Right atrium auricular region (tissue), 2 donors: Measurements from ENCODE around the gene BRD1. TPM values are rescaled to one million over a fixed set of nuclear protein-coding genes. Genes with fewer than 3 reads are reported as not detected.

ENCODE experiments used
- DNase-seq: peaks from one replicate; pipeline ENCODE4 v3.0.0-alpha.2; 2019; ENCODE audit warnings: low spot score
- H3K27ac ChIP-seq, 2 donors: fragments of 200-600 bp; sonication (generic); 1 replicate in 1 of 2; 2 replicates in 1 of 2; pipeline ENCODE4 v1.5.1; 2016 to 2019
- H3K27me3 ChIP-seq, 2 donors: fragments of 200-600 bp; sonication (generic); one replicate each; pipeline versions ENCODE4 v1.5.1 to v1.6.0; 2017 to 2019
- H3K36me3 ChIP-seq: fragments of 200-600 bp; sonication (generic); one replicate; pipeline ENCODE4 v1.5.1; 2016
- H3K4me1 ChIP-seq, 2 donors: fragments of 200-600 bp; sonication (generic); one replicate each; pipeline versions ENCODE4 v1.5.1 to v1.6.0; 2017 to 2019
- H3K4me3 ChIP-seq, 2 donors: fragments of 200-600 bp; sonication (generic); 1 replicate in 1 of 2; 2 replicates in 1 of 2; pipeline ENCODE4 v1.5.1; 2017 to 2019; ENCODE audit warnings: mild to moderate bottlenecking in 1 of 2, moderate library complexity in 1 of 2
- H3K9me3 ChIP-seq, 2 donors: fragments of 200-600 bp; sonication (generic); one replicate each; pipeline ENCODE4 v1.5.1; 2019
- CTCF ChIP-seq, 2 donors: fragments of 200-600 bp; sonication (generic); IDR thresholded peaks; one replicate each; pipeline ENCODE4 v1.5.1; 2019; ENCODE audit warnings: antibody characterized with exemption in 2 of 2
- total RNA-seq, 2 donors: library from RNA; depleted of rRNA; stranded (reverse); fragments of >200 nt; gene quantifications; one replicate each; pipeline ENCODE4 v1.1.0, GENCODE V29; 2016

The BRD1 gene
- total RNA-seq, 2 donors from 2014 or later, result 17.7 to 20.8 TPM

GRCh38 chr22:49737101-49737551, 90.5 kb downstream of the BRD1 start:
- DNase-seq, result no peak
- Histone ChIP-seq H3K27ac (no peak overlapping the region), H3K36me3 (no peaks in the 10 kb centered on the region), H3K4me1 (no peaks in the 10 kb centered on the region), H3K27me3 (no peaks in the 10 kb centered on the region), H3K4me3 (no peak overlapping the region), H3K9me3 (peaks cover 0 to 5% of the 10 kb centered on the region in 2 donors)
- TF ChIP-seq CTCF (IDR thresholded peaks at IDR 0.05), result no peak

GRCh38 chr22:49736538-49736937, 91.1 kb downstream of the BRD1 start:
- Histone ChIP-seq H3K4me3 (no peak overlapping the region), H3K9me3 (peaks cover 0 to 8% of the 10 kb centered on the region in 2 donors), H3K4me1 (no peaks in the 10 kb centered on the region), H3K27ac (no peak overlapping the region), H3K36me3 (no peaks in the 10 kb centered on the region), H3K27me3 (no peaks in the 10 kb centered on the region)
- TF ChIP-seq CTCF (IDR thresholded peaks at IDR 0.05), result no peak
- no peak for DNase-seq

- Histone ChIP-seq H3K27me3 (no peaks in the 10 kb centered on the region), H3K36me3 (no peaks in the 10 kb centered on the region)
- DNase-seq, result no peak
Measured at GRCh38 chr22:49735901-49736421, 91.7 kb downstream of the BRD1 start.

GRCh38 chr22:49735411-49735900, 92.2 kb downstream of the BRD1 start:
- DNase-seq, result no peak
- no peak for TF ChIP-seq CTCF (IDR thresholded peaks at IDR 0.05)
- no peaks in the 10 kb centered on the region for H3K27me3 ChIP-seq
- no peak overlapping the region for H3K27ac ChIP-seq
- H3K9me3 ChIP-seq, result peaks cover 0 to 8% of the 10 kb centered on the region in 2 donors
- H3K4me1 ChIP-seq, result no peaks in the 10 kb centered on the region
- H3K4me3 ChIP-seq, result no peak overlapping the region
- no peaks in the 10 kb centered on the region for H3K36me3 ChIP-seq

More at GRCh38 chr22:49735901-49736421, 91.7 kb downstream of the BRD1 start:
- H3K9me3 ChIP-seq, result peaks cover 0 to 8% of the 10 kb centered on the region in 2 donors
- no peaks in the 10 kb centered on the region for H3K4me1 ChIP-seq
- TF ChIP-seq CTCF (IDR thresholded peaks at IDR 0.05), result no peak
- no peak overlapping the region for H3K27ac ChIP-seq
- no peak overlapping the region for H3K4me3 ChIP-seq

- Histone ChIP-seq H3K27me3 (no peaks in the 10 kb centered on the region), H3K4me1 (no peaks in the 10 kb centered on the region), H3K9me3 (peaks cover 0 to 8% of the 10 kb centered on the region in 2 donors), H3K36me3 (no peaks in the 10 kb centered on the region), H3K4me3 (no peak overlapping the region), H3K27ac (no peak overlapping the region)
- DNase-seq, result no peak
- TF ChIP-seq CTCF (IDR thresholded peaks at IDR 0.05), result no peak
Measured at GRCh38 chr22:49734882-49735281, 92.8 kb downstream of the BRD1 start.

GRCh38 chr22:49734390-49734789, 93.3 kb downstream of the BRD1 start:
- Histone ChIP-seq H3K4me1 (no peaks in the 10 kb centered on the region), H3K4me3 (no peak overlapping the region), H3K27ac (no peak overlapping the region), H3K27me3 (no peaks in the 10 kb centered on the region), H3K36me3 (no peaks in the 10 kb centered on the region), H3K9me3 (peaks cover 0 to 8% of the 10 kb centered on the region in 2 donors)
- no peak for TF ChIP-seq CTCF (IDR thresholded peaks at IDR 0.05)
- DNase-seq, result peak; percentile 21
